ENCODE results near the gene KIF6.
A peak's percentile ranks its signal among the peaks of the same experiment; 100 is the strongest.

Gene KIF6

DNA sequence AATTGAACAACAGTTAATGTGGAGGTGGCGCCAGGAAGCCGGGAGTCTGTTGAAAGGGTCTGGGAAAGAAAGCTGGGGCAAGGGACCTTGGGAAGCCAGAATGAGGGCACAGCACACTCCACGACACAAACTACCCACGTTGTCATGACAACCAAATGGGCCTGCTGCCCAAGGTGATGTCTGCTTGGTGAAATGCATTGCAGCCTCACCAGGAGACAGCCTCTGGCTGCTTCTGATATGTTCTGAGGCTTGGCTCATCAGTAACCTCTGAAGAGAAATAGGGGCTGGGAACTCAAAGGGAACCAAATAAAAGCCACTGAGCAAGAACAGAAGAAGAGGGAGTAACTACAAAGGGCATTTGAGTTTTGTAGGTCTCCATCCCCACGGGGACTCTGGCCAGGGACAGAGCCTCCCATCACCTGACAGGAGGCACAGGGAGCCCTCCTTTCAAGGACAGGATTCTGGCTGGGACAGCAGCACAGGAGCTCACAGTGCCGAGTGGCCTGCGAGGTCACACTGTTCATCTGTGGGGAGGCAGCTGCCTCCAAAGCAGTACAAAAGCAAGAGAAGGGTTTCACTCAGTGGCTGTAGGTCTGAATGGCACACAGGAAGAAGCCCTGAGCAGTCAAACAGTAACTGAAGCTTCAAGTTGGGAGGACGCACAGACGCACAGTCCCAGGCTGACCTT lies 358.1 kb downstream of the KIF6 start:
- DNase-seq = no peak

- DNase-seq = no peak
Measured at GRCh38 chr6:39365281-39366074, 359.7 kb downstream of the KIF6 start.

DNA sequence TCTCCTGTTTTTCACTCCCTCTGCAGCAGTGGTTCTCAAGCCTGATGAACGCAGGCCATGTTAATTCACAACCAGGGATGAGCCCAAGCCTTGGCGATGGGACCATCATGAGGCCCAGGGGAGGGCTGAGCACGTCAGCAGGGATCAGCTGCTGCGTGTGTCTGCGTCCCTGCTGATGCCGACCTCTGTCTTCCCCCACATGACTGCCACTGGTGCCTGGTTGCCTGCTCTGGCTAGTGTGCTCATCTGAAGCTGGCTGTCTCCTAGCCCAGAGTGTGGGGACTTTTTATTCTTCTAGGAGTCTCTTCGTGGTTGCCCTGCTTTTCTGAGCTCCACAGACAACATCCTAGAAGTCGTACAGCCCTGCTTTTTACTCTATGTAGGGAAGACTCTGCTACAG lies 361.9 kb downstream of the KIF6 start:
- DNase-seq = no peak

DNA sequence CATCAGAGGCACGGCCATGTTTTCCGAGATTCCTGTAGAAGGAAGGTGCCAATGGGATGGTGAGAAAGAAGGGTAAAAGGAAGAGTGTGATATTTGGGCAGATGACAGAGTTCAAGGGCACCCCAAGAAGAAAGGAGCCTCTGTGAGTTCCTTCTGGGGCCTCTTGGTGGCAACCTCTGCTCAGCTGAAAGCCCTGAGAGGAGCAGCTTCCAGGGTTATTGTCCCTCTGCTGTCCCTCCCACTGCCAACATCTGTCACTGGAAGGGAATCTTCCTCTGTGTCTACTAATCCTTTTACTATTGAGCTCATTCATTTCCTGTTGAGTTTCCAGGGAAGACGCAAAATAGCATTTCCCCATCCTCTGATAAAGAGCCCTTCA lies 362.7 kb downstream of the KIF6 start:
- DNase-seq = no peak

DNA sequence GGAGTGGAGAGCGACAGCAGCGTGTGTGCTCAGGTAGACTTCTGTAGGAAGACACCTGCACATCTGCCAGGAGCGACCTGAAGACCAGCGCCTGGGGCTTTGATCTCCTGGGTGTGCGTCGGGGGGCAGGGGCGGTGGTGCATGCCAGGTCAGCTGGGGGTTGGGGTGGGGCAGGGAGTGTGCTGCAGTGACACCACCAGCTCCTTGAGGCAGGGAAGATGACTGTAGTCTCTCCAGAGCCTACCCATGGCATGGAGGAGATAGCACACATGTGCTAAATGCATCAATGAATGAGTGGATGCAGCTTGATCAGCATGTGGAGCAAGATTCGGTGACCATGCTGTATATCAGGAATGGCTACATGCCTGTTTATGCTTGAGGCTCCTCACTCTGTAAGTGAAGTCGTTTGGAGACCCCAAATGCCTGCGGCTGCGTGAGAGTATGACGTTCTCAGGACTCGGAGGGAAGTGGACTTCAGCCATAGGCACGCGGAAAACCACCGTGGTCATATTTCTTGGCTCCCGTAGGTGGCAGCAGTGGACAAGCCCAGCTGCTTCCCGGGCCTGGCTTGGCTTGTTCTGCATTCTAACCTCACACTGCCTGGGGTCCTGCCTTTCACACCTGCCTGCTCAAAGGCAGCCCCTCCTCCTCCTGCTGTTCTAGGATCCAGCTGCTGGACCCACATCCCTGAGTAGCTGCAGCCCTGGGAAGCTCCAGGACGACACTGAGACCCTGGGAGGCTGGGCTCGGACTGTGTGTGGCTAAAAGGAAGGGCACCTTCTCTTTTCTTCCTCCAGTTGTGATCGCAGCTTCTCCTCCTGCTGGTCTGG lies 363.3 kb downstream of the KIF6 start:
- DNase-seq = peak; percentile 34 to 51

GRCh38 chr6:39360378-39360777 lies 364.8 kb downstream of the KIF6 start:
- no peak for DNase-seq

DNA sequence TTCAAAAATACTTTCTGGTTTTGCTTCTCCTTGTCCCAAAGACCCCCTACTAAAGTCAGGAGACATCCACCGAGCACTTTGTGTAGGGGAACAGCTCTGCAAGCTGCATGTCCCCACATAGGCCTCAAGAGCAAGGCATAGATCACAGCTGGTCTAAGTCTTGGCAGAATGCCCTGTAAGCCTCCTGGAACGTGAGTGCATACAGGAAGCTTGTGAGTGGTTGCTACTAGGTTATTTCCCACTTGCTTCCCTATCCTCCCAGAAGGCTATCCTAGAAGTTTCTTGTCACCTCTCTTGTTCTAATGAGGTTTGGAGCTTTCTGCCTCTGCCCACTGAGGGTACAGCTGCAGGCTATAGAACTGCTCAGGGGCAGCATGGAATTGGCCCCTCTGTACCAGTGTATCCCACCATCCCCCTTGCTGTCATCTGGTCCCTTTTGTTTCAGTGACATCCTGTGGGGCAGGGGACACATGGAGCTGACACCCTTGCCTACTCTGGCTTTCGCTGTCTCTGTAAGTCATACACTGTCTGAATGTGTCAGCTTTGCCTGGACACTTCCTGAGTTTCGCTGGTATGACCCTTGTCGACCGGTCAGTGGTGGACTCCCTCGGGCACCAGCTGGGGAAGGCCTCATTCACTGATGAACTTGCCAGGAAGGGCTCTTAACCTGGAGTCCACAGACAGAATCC lies 367.1 kb downstream of the KIF6 start:
- no peak for DNase-seq

DNA sequence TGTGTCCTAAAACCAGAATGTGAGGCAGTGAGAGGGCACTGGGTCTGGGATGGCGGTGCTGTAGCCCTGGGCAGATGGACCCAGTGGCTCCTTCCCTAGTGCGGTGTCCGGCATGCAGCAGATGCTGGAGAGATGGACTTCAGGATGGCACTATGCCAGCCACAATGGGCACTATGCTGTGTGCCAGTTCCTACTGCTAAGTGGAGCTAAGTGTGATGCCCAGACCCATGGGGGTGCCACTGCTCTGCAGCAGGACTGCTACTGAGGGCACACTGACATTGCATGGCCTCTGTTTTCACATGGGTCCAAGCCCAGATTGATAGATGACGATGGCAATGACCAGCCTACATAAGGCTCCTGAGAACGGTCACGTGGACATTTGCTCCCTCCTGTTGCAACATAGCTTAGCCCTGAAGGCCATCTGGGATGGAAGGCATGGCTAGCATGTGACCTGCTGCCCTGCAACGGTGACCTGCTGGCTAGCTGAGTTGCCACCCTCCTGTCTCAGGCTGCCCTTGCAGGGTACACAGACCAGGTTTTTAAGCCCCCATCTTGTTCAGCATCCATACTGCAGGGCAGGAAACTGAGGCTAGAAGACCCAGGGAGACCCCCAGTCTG lies 371.4 kb downstream of the KIF6 start:
- DNase-seq = no peak

DNA sequence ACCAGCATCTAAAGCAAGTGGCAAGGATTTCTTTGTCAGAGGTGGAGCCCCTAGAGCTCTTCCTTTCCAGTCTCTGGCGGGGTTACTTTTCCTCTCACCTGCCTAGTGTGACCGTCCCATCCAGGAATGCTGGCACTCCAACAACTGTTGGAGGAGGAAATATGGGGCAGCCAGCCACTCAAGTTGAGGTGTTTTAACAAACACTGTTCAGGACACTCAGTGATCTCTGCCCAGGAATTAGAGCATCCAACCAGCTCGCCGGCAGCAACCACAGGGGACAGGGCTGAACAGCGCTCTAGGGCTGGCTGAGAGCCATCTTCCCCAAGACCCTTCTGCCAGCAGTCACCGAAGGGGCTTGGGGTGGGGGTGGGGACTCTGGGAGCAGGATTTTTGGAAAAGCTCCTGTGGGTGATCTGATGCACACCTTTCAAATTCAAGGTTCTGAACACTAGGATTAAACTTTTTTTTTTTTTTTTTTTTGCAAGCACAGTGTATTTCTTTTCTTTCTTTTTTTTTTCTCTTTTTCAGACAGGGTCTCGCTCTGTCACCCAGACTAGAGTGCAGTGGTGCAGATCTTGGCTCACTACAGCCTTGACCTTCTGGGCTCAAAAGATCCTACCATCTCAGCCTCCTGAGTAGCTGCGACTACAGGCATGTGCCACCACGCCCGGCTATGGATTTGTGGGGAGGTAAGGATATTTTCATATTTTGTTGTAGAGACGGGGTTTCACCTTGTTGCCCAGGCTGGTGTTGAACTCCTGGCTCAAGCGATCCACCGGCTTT lies 374.3 kb downstream of the KIF6 start:
- DNase-seq = no peak

GRCh38 chr6:39348740-39349139 lies 376.5 kb downstream of the KIF6 start:
- DNase-seq = no peak

DNA sequence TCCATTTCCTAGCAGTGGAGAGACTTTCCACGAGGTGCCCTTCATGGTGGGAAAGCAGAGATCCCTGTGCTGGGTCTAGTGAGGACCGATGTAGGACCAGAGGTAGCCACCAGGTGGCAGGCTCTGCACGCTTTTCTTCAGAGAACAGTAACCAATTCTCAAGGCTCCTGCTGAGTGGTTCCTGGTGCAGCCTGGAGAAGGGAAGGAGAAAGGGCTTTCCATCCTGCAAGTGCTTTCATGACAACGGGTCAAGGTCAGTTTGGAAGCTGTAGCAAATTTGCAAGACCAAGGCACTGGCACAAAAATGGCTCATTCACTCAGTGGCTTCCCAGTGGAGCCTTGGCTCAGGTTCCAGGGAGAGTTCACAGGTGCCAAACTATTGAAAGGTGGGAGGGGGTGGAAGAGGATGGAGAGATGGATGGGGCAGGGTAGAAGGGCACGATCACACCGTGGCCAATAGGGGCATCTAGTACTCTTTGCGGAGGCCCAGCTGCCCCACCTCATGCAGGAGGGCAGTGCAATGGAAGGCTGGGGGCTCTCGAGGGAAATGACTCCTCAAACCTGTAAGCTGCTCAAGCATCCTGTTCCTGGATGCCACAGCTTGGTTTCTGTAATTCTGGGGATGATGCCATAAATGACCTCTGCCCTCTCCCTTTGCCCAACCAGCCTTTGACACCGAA lies 377.2 kb downstream of the KIF6 start:
- peak; percentile 28 to 41 for DNase-seq

DNA sequence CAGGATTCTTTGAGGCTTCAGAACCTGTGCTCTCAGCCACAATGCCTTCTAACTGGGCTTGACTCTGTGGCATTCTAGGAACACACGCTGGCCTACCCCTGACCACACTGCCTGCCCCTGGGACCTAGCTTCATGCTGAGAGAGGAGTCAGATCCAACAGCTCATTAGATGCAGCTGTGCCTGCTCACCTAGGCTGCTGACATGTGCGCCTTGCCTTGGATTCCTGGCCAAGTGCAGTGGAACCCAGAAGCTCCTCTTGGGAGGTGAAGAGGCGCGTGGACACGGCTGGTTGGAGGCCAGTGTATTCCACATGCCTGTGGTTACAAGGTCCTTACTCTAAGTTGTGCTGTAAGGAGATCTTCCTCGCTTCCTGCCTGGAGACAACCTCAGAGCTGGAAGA lies 378.0 kb downstream of the KIF6 start:
- DNase-seq = no peak

DNA sequence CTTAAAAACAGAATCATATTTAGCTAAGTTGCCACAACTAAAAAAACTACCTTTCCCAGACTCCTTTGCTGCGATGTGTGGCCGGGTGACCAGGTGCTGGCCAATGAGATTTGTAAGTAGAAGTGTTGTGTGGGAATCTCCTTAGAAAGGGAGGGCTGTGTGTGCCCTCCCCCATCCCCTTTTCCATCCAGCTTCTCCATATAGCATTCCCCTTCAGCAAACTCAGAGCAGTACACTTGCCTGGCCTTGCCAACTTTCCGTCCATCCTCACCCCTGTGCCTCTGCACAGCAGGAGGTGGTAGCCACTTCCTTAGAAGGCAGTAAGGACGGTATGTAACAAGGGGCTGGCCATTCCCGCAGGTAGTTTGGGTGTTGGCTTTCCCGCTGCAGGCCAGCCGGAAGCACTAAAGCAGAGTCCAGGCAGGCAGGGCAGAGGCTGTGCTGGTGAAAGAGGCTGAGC lies 380.4 kb downstream of the KIF6 start:
- no peak for DNase-seq

GRCh38 chr6:39343396-39343870 lies 381.8 kb downstream of the KIF6 start:
- no peak for DNase-seq

- DNase-seq = no peak
Measured at GRCh38 chr6:39342692-39343395, 382.4 kb downstream of the KIF6 start.

- no peak for DNase-seq
Measured at GRCh38 chr6:39341937-39342336, 383.3 kb downstream of the KIF6 start.

DNA sequence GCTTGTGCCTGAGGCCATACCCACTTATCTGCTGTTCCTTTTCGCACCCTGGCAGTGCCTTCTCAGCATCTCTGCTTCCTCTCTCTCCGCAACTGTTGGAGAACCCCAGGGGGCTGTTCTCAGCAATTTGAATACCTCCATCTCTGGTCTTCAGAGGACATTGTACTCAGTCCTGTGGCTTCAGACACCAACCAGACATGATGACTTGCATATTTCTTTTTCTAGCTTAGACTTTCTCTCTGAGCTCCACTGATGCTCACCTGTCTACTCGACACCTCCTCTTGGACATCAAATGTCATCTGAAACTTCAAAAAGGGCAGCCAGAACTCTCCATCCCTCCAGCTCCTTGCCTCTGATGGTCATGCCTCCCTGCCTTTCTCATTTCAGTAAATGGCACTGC lies 383.9 kb downstream of the KIF6 start:
- no peak for DNase-seq

GRCh38 chr6:39339868-39340550 lies 385.2 kb downstream of the KIF6 start:
- no peak for DNase-seq

DNA sequence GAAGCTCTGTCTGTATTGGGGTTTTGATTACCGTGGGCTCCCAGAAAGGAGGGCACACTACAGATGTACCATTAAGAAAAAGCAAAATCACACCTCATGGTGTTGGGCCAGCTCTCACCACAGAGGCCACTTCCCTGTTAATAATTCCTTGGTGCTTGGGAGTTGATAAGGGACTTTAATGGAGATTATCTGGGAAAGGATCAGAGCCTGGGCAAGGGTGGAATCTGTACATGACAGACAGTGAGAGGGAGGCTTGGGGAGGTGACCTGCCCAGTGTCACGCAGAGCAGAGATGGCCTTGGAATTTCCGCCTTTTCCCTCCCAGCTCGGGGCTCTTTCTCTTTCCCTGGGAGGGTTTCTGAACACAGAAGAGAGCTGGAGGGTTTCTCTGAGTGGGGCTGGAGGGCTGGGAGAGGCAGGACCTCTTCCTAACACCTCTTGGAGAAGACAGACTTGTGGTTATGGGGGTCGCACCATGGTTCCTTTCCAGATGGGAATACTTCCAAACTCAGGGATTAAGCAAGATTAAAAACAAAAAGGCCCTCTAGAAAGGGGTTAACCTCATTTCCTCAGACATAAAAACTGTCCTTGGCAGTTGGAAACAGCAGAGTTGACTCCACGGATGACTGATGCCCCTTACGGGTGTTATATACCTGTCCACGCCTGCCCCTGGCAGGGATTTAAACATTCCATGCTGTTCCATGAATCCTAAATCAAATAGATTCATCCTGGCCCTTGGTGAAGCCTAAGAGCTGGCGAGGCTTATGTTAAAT lies 385.9 kb downstream of the KIF6 start:
- no peak for DNase-seq

All from CD4-positive, alpha-beta T cell treated with Interleukin-4 for 1 hour (primary cell).